Peyer's patch (tissue), 4 donors: ENCODE measurements around the gene CDSN. TPM values are rescaled to one million over a fixed set of nuclear protein-coding genes. Genes with fewer than 3 reads are reported as not detected.
"Not testable (repeated sequence)": the region's sequence is repeated elsewhere in the genome, so short reads cannot be mapped to it uniquely, and the experiment has no call there.

Experiments used
- DNase-seq, 3 donors: peaks; one replicate each; pipeline ENCODE4 v3.0.0-alpha.2; 2017 to 2019
- H3K27ac ChIP-seq, 4 donors: fragments of 200-600 bp; sonication (generic); one replicate each; pipeline ENCODE4 v1.5.1; 2016 to 2019
- H3K27me3 ChIP-seq, 2 donors: fragments of 200-600 bp; sonication (generic); one replicate each; pipeline ENCODE4 v1.5.1; 2019
- H3K36me3 ChIP-seq, 3 donors: fragments of 200-600 bp; sonication (generic); one replicate each; pipeline ENCODE4 v1.5.1; 2016 to 2019
- H3K4me1 ChIP-seq, 4 donors: fragments of 200-600 bp; sonication (generic); one replicate each; pipeline ENCODE4 v1.5.1; 2016 to 2019
- H3K4me3 ChIP-seq, 4 donors: fragments of 200-600 bp; sonication (generic); 1 replicate in 3 of 4; 2 replicates in 1 of 4; pipeline ENCODE4 v1.5.1; 2016 to 2019; ENCODE audit warnings: mild to moderate bottlenecking in 1 of 4
- H3K9me3 ChIP-seq, 4 donors: fragments of 200-600 bp; sonication (generic); one replicate each; pipeline ENCODE4 v1.5.1; 2016 to 2019; ENCODE audit warnings: mild to moderate bottlenecking in 1 of 4
- POLR2A ChIP-seq, 2 donors: fragments of 450-650 bp; IDR thresholded peaks; one replicate each; pipeline ENCODE4 v1.5.1; 2017; ENCODE audit warnings: antibody characterized with exemption in 2 of 2, mild to moderate bottlenecking in 2 of 2, moderate library complexity in 2 of 2
- small RNA-seq, 2 donors: library from RNA; depleted of rRNA; stranded (forward); fragments of <200 nt; gene quantifications; one replicate each; pipeline ENCODE3, GENCODE V24; 2016
- total RNA-seq, 4 donors: library from RNA; depleted of rRNA; stranded (reverse); fragments of >200 nt; gene quantifications; one replicate each; pipeline ENCODE4 v1.1.0, GENCODE V29; 2016
- TF ChIP-seq, protein P1 (sequence below), 6 experiments: fragments of 450-650 bp in 4 of 6; fragments of 200-600 bp in 2 of 6; sonication (generic) in 1 of 6; IDR thresholded peaks; one replicate each; pipeline ENCODE4 v1.5.1; 2017 to 2019; ENCODE audit warnings: antibody characterized with exemption in 6 of 6, mild to moderate bottlenecking in 3 of 6, moderate library complexity in 1 of 6

Gene CDSN
- total RNA-seq, 4 donors from 2014 or later, result 0.54 TPM; not detected in 3

DNA sequence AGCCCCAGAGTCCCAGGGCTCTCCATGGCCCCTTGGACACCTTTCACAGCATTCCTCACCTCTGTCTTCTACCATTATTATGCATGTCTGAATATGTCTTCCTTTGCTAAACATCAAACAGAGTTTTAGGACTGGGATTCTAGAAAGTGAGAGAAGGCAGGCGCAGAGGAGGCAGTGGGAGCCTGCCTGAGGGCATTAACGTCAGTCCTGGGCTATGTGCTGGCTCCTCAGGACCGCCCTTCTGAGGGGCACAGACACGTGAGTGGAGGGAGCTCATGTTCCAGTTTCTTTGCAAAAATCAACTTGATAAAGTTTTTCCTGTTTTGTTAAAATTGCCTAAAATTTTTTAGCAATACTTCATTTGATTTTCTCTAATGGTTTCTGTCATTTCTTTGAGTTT lies 45.8 kb downstream of the CDSN start:
- no peaks in the 10 kb centered on the region for H3K9me3 ChIP-seq
- TF ChIP-seq, protein P1, sequence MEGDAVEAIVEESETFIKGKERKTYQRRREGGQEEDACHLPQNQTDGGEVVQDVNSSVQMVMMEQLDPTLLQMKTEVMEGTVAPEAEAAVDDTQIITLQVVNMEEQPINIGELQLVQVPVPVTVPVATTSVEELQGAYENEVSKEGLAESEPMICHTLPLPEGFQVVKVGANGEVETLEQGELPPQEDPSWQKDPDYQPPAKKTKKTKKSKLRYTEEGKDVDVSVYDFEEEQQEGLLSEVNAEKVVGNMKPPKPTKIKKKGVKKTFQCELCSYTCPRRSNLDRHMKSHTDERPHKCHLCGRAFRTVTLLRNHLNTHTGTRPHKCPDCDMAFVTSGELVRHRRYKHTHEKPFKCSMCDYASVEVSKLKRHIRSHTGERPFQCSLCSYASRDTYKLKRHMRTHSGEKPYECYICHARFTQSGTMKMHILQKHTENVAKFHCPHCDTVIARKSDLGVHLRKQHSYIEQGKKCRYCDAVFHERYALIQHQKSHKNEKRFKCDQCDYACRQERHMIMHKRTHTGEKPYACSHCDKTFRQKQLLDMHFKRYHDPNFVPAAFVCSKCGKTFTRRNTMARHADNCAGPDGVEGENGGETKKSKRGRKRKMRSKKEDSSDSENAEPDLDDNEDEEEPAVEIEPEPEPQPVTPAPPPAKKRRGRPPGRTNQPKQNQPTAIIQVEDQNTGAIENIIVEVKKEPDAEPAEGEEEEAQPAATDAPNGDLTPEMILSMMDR (IDR thresholded peaks at IDR 0.05), result no peak
- TF ChIP-seq POLR2A (IDR thresholded peaks at IDR 0.05), result no peak
- no peak overlapping the region for H3K27ac ChIP-seq
- no peak for DNase-seq
- no peak overlapping the region for H3K4me3 ChIP-seq
- H3K27me3 ChIP-seq, result no peaks in the 10 kb centered on the region
- no peaks in the 10 kb centered on the region for H3K36me3 ChIP-seq
- H3K4me1 ChIP-seq, result no peaks in the 10 kb centered on the region

DNA sequence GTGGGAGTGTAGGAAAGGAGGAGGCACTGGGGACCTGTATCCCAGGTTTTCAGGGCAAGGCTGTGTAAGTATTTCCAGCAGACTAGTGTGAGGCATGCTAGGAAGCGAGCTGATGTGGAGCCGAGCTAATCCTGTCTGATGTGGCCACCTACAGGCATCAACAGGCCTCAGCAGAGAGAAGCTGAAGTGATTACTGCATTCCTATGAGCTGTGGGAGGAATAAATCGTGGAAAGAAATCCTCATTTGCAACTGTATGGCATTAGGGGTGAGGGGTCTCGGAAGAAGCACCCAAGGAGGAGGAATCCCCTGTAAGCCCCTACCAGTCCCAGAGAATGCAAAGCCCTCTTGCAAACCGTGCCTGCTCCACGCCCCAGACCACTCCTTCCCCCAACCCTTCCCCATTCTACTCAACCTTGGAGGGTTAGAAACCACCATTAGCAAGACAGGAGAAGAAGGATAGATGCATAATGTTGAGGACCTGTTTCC lies 49.5 kb downstream of the CDSN start:
- Histone ChIP-seq H3K36me3 (no peaks in the 10 kb centered on the region), H3K4me1 (no peaks in the 10 kb centered on the region), H3K9me3 (no peaks in the 10 kb centered on the region), H3K4me3 (no peak overlapping the region), H3K27me3 (no peaks in the 10 kb centered on the region), H3K27ac (no peak overlapping the region)
- TF ChIP-seq, protein P1 (IDR thresholded peaks at IDR 0.05), result peak in 3 of 6 experiments; percentile 40 to 55 (median 47)
- no peak for TF ChIP-seq POLR2A (IDR thresholded peaks at IDR 0.05)
- DNase-seq, result no peak

- Histone ChIP-seq H3K9me3 (no peaks in the 10 kb centered on the region), H3K36me3 (no peaks in the 10 kb centered on the region), H3K27me3 (no peaks in the 10 kb centered on the region), H3K4me3 (no peak overlapping the region), H3K27ac (no peak overlapping the region), H3K4me1 (no peaks in the 10 kb centered on the region)
- peak; percentile 74 to 88 (median 82) for DNase-seq
- TF ChIP-seq POLR2A (IDR thresholded peaks at IDR 0.05), result no peak
- TF ChIP-seq, protein P1 (IDR thresholded peaks at IDR 0.05), result peak; percentile 78 to 90 (median 88)
These were observed 51.4 kb downstream of the CDSN start for GRCh38 chr6:31068669-31069340.

- H3K27me3 ChIP-seq, H3K27ac ChIP-seq, H3K4me1 ChIP-seq, H3K36me3 ChIP-seq, H3K9me3 ChIP-seq, H3K4me3 ChIP-seq, DNase-seq: not testable (repeated sequence)
These were observed 52.2 kb downstream of the CDSN start for GRCh38 chr6:31067891-31068668.

DNA sequence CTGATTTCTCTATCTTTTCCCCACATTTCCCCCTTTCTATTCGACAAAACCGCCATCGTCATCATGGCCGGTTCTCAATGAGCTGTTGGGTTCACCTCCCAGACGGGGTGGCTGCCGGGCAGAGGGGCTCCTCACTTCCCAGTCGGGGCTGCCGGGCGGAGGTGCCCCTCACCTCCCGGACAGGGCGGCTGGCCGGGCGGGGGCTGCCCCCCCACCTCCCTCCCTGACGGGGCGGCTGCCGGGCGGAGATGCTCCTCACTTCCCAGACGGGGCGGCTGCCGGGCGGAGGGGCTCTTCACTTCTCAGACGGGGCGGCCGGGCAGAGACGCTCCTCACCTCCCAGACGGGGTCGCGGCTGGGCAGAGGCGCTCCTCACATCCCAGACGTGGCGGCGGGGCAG lies 53.2 kb downstream of the CDSN start:
- not testable (repeated sequence) for H3K36me3 ChIP-seq, H3K27me3 ChIP-seq, H3K27ac ChIP-seq, H3K9me3 ChIP-seq, H3K4me1 ChIP-seq, DNase-seq, H3K4me3 ChIP-seq

- Histone ChIP-seq H3K4me1 (no peaks in the 10 kb centered on the region), H3K36me3 (no peaks in the 10 kb centered on the region), H3K27me3 (no peaks in the 10 kb centered on the region), H3K27ac (no peak overlapping the region), H3K9me3 (no peaks in the 10 kb centered on the region), H3K4me3 (no peak overlapping the region)
- TF ChIP-seq POLR2A (IDR thresholded peaks at IDR 0.05), result no peak
- no peak for DNase-seq
These were observed 54.7 kb downstream of the CDSN start for GRCh38 chr6:31065556-31065955.

Small RNAs within 50 kb of the gene (small RNA-seq; reads per million reads assigned to genes)
- gene POLR2LP1 (0 reads per million in 2 donors), gene RNU6-1133P (0 reads per million in 2 donors)

Other genes starting within 250 kb of the CDSN start
- gene DDR1, start 235.9 kb downstream of the CDSN start, total RNA-seq, result 100 to 1,000 TPM in 3 of 4 donors, 10 to 100 TPM in 1; 70.1 to 166 (median 143) TPM
- gene GTF2H4, start 212.2 kb downstream of the CDSN start, total RNA-seq, result 10 to 100 TPM; 10.7 to 21.3 (median 17.0) TPM
- 10 to 100 TPM; 24.2 to 40.0 (median 31.1) TPM for gene VARS2, start 206.2 kb downstream of the CDSN start, total RNA-seq
- gene SFTA2, start 188.3 kb downstream of the CDSN start, total RNA-seq, result not detected
- under 1 TPM in 1 of 4 donors, not detected in 3; 0.18 TPM for gene MUCL3, start 179.5 kb downstream of the CDSN start, total RNA-seq
- not detected for gene MUC21, start 136.7 kb downstream of the CDSN start, total RNA-seq
- gene MUC22, start 110.0 kb downstream of the CDSN start, total RNA-seq, result not detected
- gene C6orf15, start 7.9 kb downstream of the CDSN start, total RNA-seq, result not detected
- gene PSORS1C1, start 5.6 kb downstream of the CDSN start, total RNA-seq, result 10 to 100 TPM in 2 of 4 donors, 1 to 10 TPM in 1, not detected in 1; 6.5 to 26.5 (median 22.0) TPM
- gene PSORS1C2, start 18.6 kb upstream of the CDSN start, total RNA-seq, result not detected
- gene CCHCR1, start 37.4 kb upstream of the CDSN start, total RNA-seq, result 10 to 100 TPM; 28.3 to 86.6 (median 36.2) TPM
- 10 to 100 TPM in 1 of 4 donors, 1 to 10 TPM in 3; 4.0 to 28.9 (median 7.1) TPM for gene TCF19, start 38.1 kb upstream of the CDSN start, total RNA-seq
- gene POU5F1, start 50.2 kb upstream of the CDSN start, total RNA-seq, result 100 to 1,000 TPM in 1 of 4 donors, 10 to 100 TPM in 3; 14.9 to 121 (median 45.0) TPM
- gene HLA-C, start 151.6 kb upstream of the CDSN start, total RNA-seq, result 1,000 to 10,000 TPM in 2 of 4 donors, 100 to 1,000 TPM in 2; 144 to 1,614 (median 839) TPM
- gene HLA-B, start 236.7 kb upstream of the CDSN start, total RNA-seq, result 1,000 to 10,000 TPM in 3 of 4 donors, 100 to 1,000 TPM in 1; 835 to 3,384 (median 2,517) TPM